HL-60 (cell line): ENCODE measurements around the gene DAP.

Experiments used
- DNase-seq, 2 experiments: peaks; one replicate each; pipeline ENCODE4 v3.0.0-alpha.2; 2010 to 2020; ENCODE audit warnings: low read depth in 1 of 2, low spot score in 1 of 2
- H3K27ac ChIP-seq: fragments of 250-450 bp; sonication (Bioruptor Pico); replicated peaks from 2 replicates; pipeline ENCODE4 v1.5.1; 2020; ENCODE audit warnings: mild to moderate bottlenecking, moderate library complexity
- H3K27me3 ChIP-seq: fragments of 250-450 bp; sonication (Bioruptor Pico); 2 replicates; pipeline ENCODE4 v1.5.1; 2021; ENCODE audit warnings: mild to moderate bottlenecking, moderate library complexity; ENCODE audit not compliant: insufficient read depth, poor library complexity, severe bottlenecking
- H3K4me3 ChIP-seq: replicated peaks from 2 replicates; pipeline ENCODE4 v1.5.1; 2011; ENCODE audit warnings: mild to moderate bottlenecking, control low read depth, low read length; ENCODE audit not compliant: insufficient read depth
- CTCF ChIP-seq: IDR thresholded peaks from one replicate; pipeline ENCODE4 v1.5.1; 2011; ENCODE audit warnings: low read length, control low read depth, inconsistent platforms; ENCODE audit not compliant: insufficient read depth
- GABPA ChIP-seq: IDR thresholded peaks from 2 replicates; pipeline ENCODE4 v1.6.1; 2012; ENCODE audit warnings: low read depth
- POLR2AphosphoS5 ChIP-seq: IDR thresholded peaks from 2 replicates; pipeline ENCODE4 v1.6.1; 2012; ENCODE audit warnings: low read depth
- REST ChIP-seq: IDR thresholded peaks from 2 replicates; pipeline ENCODE4 v1.6.1; 2012; ENCODE audit warnings: low read depth; ENCODE audit not compliant: insufficient replicate concordance
- SPI1 ChIP-seq: IDR thresholded peaks from 2 replicates; pipeline ENCODE4 v1.6.1; 2012; ENCODE audit warnings: low read depth, mild to moderate bottlenecking, borderline replicate concordance

Gene DAP

GRCh38 chr5:10757922-10758555 lies 3.0 kb downstream of the DAP start:
- Histone ChIP-seq H3K4me3 (no peak overlapping the region), H3K27me3 (no peaks in the 10 kb centered on the region), H3K27ac (no peak overlapping the region)
- no peak for DNase-seq
- TF ChIP-seq GABPA (no peak), CTCF (no peak), SPI1 (no peak), POLR2AphosphoS5 (no peak), REST (no peak)

GRCh38 chr5:10757043-10757442 lies 4.0 kb downstream of the DAP start:
- Histone ChIP-seq H3K27me3 (no peaks in the 10 kb centered on the region), H3K27ac (no peak overlapping the region), H3K4me3 (no peak overlapping the region)
- DNase-seq, result no peak
- TF ChIP-seq REST (no peak), POLR2AphosphoS5 (no peak), SPI1 (no peak), CTCF (no peak), GABPA (no peak)

GRCh38 chr5:10756549-10756948 lies 4.5 kb downstream of the DAP start:
- H3K4me3 ChIP-seq, result no peak overlapping the region
- no peaks in the 10 kb centered on the region for H3K27me3 ChIP-seq
- no peak for TF ChIP-seq POLR2AphosphoS5
- no peak for TF ChIP-seq GABPA
- no peak for TF ChIP-seq CTCF
- no peak for TF ChIP-seq SPI1
- TF ChIP-seq REST, result no peak
- no peak overlapping the region for H3K27ac ChIP-seq
- no peak for DNase-seq
